Activated CD8-positive, alpha-beta T cell treated with anti-CD3 and anti-CD28 coated beads for 36 hours (primary cell): ENCODE measurements around the gene PRICKLE4. TPM values are rescaled to one million over a fixed set of nuclear protein-coding genes. Genes with fewer than 3 reads are reported as not detected.
A peak's percentile ranks its signal among the peaks of the same experiment; 100 is the strongest.

Source experiments
- ATAC-seq: fragments of 200-7000 bp; cut with Tn5 transposase; one replicate; pipeline ENCODE4 v1.10.0; 2021; ENCODE audit warnings: mild to moderate bottlenecking, moderate library complexity
- CTCF ChIA-PET: fragments of 350-600 bp; sonication (Branson Sonifier 250); formaldehyde crosslinking; loops from one replicate; lab custom pipeline; 2021; ENCODE audit warnings: antibody characterized with exemption; lab: Charles Lee
- POLR2A ChIA-PET: fragments of 350-600 bp; sonication (Branson Sonifier 250); formaldehyde crosslinking; loops from one replicate; lab custom pipeline; 2021; ENCODE audit warnings: antibody characterized with exemption; lab: Charles Lee
- DNase-seq: peaks from one replicate; pipeline ENCODE4 v3.0.0-alpha.2; 2020
- H3K27ac Mint-ChIP-seq: one replicate; pipeline ENCODE4 v1.8.0; 2021; ENCODE audit warnings: mild to moderate bottlenecking, mixed read lengths
- H3K27me3 Mint-ChIP-seq: one replicate; pipeline ENCODE4 v1.8.0; 2021; ENCODE audit warnings: mixed read lengths
- H3K36me3 Mint-ChIP-seq: one replicate; pipeline ENCODE4 v1.8.0; 2021; ENCODE audit warnings: low read depth, mixed read lengths
- H3K4me1 Mint-ChIP-seq: one replicate; pipeline ENCODE4 v1.8.0; 2021; ENCODE audit warnings: low read depth, mixed read lengths
- H3K4me3 Mint-ChIP-seq: one replicate; pipeline ENCODE4 v1.8.0; 2021; ENCODE audit warnings: mild to moderate bottlenecking, moderate library complexity, mixed read lengths
- H3K9me3 Mint-ChIP-seq: one replicate; pipeline ENCODE4 v1.8.0; 2021; ENCODE audit warnings: mixed read lengths
- CTCF ChIP-seq: fragments of 200-600 bp; IDR thresholded peaks from one replicate; pipeline ENCODE4 v1.8.0; 2022; ENCODE audit warnings: antibody characterized with exemption, mild to moderate bottlenecking
- intact Hi-C: fragments of 100-400 bp; cut with micrococcal nuclease; formaldehyde crosslinking; loops from one replicate; pipeline ENCODE4 v1.10.0; 2022
- total RNA-seq, 2 experiments: library from RNA; stranded (reverse); gene quantifications; one replicate each; pipeline ENCODE4 v1.2.3, GENCODE V29; 2021

The PRICKLE4 gene, protein sequence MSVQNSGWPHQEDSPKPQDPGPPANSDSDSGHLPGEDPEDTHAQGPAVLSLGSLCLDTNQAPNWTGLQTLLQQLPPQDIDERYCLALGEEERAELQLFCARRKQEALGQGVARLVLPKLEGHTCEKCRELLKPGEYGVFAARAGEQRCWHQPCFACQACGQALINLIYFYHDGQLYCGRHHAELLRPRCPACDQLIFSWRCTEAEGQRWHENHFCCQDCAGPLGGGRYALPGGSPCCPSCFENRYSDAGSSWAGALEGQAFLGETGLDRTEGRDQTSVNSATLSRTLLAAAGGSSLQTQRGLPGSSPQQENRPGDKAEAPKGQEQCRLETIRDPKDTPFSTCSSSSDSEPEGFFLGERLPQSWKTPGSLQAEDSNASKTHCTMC
- not detected for total RNA-seq

DNA sequence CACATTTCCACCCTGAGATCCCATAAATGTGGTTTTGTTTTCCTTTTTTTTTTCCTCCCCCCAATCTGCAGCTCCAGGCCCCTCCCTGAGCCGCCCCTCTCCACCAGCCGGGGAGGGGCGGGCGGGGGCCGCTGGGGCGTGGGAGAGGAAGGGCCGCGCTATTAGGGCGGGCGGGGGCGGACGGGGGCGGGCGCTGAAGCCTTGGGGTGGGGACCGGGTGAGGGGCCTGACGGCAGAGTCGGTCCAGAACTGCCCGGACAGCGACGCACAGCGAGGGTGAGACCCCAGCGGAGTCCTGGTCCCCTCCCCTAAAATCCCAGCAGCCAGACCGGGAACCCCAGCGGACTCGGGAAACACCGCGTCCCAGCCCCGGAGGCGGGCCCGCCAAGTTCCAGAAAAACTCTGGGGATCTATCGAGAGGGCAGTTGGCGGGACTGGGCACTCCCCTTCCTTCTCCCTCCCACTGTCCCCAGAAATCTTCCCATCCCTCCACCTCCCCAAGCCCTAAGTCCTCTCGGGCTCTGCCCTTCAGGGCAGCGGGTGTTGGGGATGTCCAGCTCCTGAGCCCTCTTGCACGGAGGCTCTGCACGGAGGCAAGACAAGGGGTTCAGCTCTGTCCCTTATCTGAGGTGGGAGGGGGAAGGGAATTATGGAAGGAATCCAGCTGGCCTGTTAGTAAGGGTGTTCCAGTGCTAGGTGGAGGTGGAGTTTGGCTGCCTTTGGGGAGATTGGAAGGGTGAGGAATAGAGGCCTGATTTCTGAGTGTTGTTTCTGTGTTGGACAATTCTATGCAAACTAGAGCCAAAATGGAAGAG lies at the start of gene PRICKLE4:
Gene PRICKLE4 (plus strand): TSS at position 232 of the 815 bp plus-strand sequence. CDS start 2,692 bp downstream, outside the sequence.
- ATAC-seq (no peak), DNase-seq (no peak)
- Mint-ChIP-seq H3K27me3 (peaks cover 6% of the 10 kb centered on the region), H3K9me3 (no peaks in the 10 kb centered on the region), H3K4me1 (peaks cover 18% of the 10 kb centered on the region), H3K27ac (peak within 1 kb of the TSS; percentile 42), H3K4me3 (peak within 1 kb of the TSS; percentile 83), H3K36me3 (no peaks in the 10 kb centered on the region)
- ChIA-PET POLR2A (no interaction called here), CTCF (interaction anchor here (1.1 to 12.8 kb wide), 6 partner anchors 8 to 324 kb away, joined by 3 to 214 read pairs (median 5); partner anchors contain the start of genes BYSL, MED20 and TAF8)
- no peak for TF ChIP-seq CTCF
- intact Hi-C loops = loop anchor here (10.0 kb wide), 1 partner anchor 144 kb away; the partner anchor contains the start of genes BYSL and MED20

DNA sequence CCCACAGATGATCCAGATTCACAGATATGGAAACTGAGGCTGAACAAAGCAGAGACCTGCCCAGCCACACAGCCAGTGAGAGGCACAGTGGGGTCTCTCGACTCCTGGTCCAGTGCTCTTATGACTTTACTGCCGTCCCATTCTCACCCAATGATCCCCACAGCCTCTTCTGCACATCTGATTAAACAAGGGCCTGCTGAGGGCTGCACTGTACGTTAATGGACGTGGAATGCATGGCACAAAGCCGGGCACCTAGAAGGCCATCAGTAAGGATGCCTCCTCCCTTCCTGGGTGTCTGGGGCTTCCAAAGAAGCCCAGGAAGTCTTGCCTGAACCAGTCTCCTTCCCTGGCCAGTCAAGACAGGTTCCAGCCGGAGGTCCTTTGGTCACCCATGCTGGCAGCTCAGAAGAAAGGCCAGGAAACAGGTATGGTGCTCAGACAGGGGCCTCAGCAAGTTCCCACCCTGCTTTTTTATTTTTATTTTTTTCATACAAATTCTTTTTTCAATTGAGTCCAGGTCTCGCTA lies 49.0 kb upstream of the PRICKLE4 start:
- Mint-ChIP-seq H3K4me1 (peaks cover 45% of the 10 kb centered on the region), H3K36me3 (no peaks in the 10 kb centered on the region), H3K27me3 (no peaks in the 10 kb centered on the region), H3K9me3 (no peaks in the 10 kb centered on the region), H3K27ac (no peak overlapping the region), H3K4me3 (no peak overlapping the region)
- ChIA-PET POLR2A (interaction anchor here (1.3 kb wide), 1 partner anchor 9 kb away, joined by 3 read pairs; no protein-coding TSS in a partner anchor), CTCF (no interaction called here)
- ATAC-seq (no peak), DNase-seq (no peak)
- TF ChIP-seq CTCF = no peak
- intact Hi-C loops = no loop called here

GRCh38 chr6:41732149-41732548 lies 48.4 kb upstream of the PRICKLE4 start:
- peak overlapping the region; percentile 78 for H3K27ac Mint-ChIP-seq
- intact Hi-C loops = no loop called here
- H3K36me3 Mint-ChIP-seq = no peaks in the 10 kb centered on the region
- peak overlapping the region; percentile 84 for H3K4me3 Mint-ChIP-seq
- DNase-seq (no peak), ATAC-seq (no peak)
- CTCF ChIA-PET = no interaction called here
- no peaks in the 10 kb centered on the region for H3K27me3 Mint-ChIP-seq
- no peaks in the 10 kb centered on the region for H3K9me3 Mint-ChIP-seq
- no peak for TF ChIP-seq CTCF
- H3K4me1 Mint-ChIP-seq = peaks cover 40% of the 10 kb centered on the region
- POLR2A ChIA-PET = interaction anchor here (0.7 to 1.5 kb wide), 3 partner anchors 9 to 313 kb away, joined by 3 to 4 read pairs (median 4); no protein-coding TSS in a partner anchor

DNA sequence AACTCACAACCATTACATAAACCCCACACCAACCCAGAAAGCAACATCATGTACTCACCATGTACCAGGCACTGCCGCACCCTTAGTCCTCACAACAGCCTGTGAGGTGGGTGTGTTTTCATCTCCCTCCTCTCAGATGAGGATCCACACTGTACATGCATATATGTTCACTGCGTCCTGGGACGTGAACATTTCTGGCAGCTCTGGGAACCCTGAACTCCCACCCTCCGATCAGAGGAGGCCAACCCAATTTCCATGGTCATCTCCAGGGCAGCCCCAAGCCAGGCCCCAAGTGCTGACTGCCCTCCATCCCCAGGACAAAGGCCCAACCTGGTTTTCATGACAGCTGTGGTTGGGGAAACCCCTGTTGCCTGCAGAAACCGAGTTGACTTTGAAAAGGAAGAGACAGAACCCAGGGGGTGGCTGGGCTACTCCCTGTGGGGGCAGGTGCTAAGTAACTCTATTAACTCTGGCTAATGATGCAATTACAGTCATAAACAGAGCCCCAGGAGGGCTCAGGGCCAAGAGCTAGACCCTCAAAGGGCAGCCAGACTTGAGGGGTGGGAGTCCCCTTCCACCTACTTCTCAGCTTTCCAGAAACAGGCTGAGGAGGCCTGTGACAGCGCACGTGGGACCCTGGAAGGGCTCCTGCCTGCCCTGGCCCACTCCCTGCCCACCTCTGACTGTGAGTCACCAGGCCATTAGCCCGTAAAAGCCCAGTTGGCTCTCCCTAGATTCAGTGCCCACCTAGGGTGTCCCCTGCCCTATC lies 47.8 kb upstream of the PRICKLE4 start:
- no peaks in the 10 kb centered on the region for H3K27me3 Mint-ChIP-seq
- peak; percentile 57 for ATAC-seq
- CTCF ChIA-PET = interaction anchor here (0.6 to 3.7 kb wide), 9 partner anchors 13 to 116 kb away, joined by 3 to 29 read pairs (median 9); partner anchors contain the start of genes PRICKLE4 and TOMM6
- intact Hi-C loops = no loop called here
- no peaks in the 10 kb centered on the region for H3K9me3 Mint-ChIP-seq
- POLR2A ChIA-PET = interaction anchor here (0.7 to 2.0 kb wide), 8 partner anchors 10 to 370 kb away, joined by 3 to 7 read pairs (median 4); partner anchors contain the start of gene TOMM6
- peaks cover 40% of the 10 kb centered on the region for H3K4me1 Mint-ChIP-seq
- peak overlapping the region; percentile 78 for H3K27ac Mint-ChIP-seq
- no peak for TF ChIP-seq CTCF
- peak overlapping the region; percentile 84 for H3K4me3 Mint-ChIP-seq
- peak; percentile 86 for DNase-seq
- H3K36me3 Mint-ChIP-seq = no peaks in the 10 kb centered on the region
